Epidermal melanocyte (primary cell): ENCODE data around the gene ABCG4.
"Not testable (repeated sequence)": the region's sequence is repeated elsewhere in the genome, so short reads cannot be mapped to it uniquely, and the experiment has no call there.

Experiments used
- DNase-seq: peaks from one replicate; pipeline ENCODE4 v3.0.0; 2011; ENCODE audit warnings: low spot score; ENCODE audit not compliant: insufficient read length

Gene ABCG4

DNA sequence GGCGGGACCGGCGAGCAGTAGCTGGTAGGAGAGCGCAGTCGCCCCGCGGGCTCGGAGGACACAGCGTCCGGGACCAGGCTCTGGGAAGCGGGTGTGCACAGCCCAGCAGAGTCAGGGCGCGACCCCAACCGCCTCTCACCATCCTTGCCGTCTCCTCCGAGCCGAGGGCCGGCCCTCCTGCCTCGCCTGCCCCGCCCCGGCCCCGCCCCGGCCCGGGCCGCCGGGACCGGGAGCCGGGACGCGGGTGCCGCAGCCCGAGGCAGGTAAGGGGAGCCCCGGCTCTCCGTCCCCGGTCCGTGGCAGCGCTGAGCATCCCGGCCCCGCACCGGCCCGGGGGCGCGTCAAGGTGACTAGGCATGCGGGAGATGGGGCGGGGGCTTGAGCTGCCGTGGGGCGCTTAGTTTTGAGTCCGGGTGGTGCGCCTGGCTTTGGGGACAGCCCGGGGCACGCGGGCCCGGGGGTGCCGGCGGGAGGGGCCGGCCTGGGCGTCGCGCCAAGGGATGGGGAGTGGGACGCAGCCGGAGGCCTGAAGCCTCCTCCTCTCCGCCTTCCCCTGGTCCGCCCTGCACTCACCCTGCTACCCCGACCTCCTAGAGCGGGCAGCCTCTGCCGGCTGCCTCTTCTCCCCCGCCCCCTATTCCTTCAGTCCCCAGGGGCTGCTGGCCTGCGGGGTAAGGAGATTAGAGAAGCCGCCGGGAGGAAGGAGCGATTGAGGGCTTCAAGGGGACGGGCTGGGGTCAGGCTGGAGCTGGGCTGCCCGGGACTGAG, at the start of gene ABCG4:
TSS of gene ABCG4 (plus strand) at position 35 of the 768 bp plus-strand sequence. CDS start 914 bp downstream, outside the sequence.
- no peak for DNase-seq

DNA sequence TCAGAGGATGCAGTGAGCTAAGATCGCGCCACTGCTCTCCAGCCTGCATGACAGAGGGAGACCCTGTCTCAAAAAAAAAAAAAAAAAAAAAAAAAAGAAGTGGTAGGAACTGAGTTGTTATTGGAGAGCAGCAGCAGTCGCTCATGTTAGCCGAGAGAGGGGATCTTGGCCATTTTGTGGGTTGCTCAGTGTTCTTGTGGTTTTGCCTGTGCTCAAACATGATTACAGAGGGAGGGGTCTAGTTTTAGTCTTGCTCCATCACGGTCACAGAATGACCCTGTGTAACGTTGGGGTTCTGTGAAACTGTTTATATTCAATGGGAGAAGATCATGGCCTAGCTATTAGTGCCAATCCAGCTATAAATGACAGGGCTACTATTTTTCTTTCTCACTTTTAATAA, 49.1 kb upstream of the ABCG4 start:
- DNase-seq: no peak

DNA sequence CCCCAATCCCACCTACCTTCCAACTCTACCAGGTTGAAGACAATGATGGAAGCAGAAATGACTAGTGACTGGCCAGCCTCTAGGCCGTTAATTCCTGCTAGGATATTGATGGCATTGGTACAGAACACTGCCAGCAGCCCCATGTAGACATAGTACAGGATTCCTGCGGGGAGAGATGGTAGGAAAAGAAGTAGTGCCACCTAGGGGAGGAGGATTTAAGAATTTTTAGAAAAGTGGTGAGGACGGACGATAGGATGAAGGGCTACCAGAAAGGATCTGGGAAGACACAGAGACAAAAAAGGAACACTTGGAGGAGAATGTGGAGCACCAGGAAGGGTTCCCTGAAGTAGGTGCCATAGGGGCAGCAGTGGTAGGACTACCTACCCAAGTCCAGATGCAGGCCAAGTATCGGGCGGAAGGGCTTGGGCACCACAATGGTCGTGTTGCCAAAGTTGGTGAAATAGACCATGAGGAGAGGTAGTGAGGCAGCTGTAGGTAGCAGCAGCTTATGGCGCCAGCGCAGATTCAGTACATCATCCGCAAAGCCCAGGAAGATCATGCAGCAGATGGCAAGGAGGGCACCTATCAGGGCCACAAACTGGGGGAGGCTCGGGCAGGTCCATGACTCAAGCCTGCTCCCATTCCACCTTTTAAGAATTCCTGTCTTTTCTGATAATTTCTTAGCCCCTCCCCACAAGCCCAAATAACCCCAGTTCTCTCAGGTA, 48.4 kb upstream of the ABCG4 start:
- DNase-seq: no peak

DNA sequence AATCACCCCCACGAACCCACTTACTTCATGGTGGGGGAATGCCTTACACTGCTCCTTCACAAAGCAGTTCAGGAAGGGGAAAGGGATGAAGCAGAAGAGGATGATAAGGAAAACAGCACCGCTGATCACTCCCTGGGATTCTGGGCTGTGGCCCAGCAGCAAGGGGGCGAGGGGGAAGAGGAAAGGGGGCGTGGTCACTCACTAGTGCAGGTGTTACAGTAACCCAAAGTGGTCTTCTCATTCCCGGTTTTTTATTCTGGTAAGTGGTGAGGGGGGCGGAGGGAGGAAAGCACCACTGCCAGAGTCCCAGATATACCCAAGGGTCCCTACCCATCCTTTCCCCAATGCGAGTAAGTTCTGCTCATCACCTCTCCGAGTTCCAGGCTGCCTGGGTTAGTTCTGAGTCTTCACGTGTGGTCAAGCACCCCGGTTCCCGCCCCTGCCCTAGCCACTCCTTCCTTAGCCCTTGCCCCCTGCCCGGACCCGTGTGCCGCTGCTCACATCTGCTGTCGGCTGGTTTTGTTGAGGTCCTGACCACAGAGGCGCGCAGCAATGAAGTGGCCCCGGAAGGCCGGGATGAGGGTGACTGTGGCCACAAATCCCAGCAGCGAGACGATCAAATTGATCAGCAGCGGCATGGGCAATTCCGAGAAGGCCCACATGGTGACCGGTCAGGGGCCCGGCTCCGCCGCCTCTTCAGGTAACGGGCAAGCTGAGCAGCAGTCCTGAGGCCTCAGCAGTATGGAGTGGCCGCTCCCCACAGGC, 47.7 kb upstream of the ABCG4 start:
- DNase-seq: no peak

DNA sequence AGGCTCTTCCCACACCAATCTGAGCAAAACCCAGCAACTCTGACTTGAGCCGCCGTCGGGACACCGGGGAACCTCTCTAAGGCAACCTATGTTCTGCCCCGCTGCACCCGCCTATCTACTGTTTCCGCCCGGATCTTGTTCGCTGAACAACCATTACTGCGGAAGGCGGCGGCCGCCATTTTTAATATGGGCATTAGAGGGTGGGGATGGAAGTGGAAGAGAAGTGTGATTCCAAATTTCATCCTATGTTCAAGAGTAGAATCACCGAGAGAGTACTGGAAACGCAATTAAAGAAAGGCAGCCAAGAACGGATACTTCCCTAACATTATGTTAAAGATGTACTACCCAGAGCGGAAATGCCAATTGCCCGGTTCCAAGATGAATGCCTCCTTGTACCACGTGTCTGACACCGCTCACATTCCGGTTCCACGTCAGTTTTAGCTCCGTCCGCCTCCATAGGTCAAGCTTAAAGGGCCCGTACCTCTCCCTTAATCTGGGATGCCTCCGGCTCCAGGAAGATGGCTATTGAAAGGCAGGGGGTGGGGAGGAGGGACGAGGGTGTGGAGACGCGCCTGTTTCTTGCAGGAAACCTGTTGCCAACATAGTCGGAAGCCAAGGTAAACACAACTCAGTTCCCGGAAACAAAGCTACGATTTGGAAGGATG, 47.0 kb upstream of the ABCG4 start, which contains the start of gene DPAGT1:
TSS of gene DPAGT1 (minus strand) at position 95 of the 665 bp plus-strand sequence. CDS start 198 bp downstream, outside the sequence.
- DNase-seq: peak; percentile 92

DNA sequence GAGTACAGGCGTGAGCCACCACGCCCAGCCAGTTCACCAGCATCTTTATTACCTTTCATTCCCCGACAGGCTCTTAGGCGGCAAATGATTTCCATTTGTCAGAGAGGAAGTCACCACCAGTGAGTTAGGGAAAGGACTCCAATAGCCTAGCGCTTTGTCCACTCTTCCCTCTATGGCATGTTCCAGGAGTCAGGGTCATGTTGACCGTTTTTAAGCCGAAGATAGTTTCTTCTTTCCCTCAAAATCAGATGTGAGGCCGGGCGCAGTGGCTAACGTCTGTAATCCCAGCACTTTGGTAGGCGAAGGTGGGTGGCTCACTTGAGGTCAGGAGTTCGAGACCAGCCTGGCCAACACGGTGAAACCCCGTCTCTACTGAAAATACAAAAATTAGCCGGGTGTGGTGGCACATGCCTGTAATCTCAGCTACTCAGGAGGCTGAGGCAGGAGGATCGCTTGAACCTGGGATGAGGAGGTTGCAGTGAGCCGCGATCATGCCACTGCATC, 45.6 kb upstream of the ABCG4 start:
- not testable (repeated sequence) for DNase-seq

DNA sequence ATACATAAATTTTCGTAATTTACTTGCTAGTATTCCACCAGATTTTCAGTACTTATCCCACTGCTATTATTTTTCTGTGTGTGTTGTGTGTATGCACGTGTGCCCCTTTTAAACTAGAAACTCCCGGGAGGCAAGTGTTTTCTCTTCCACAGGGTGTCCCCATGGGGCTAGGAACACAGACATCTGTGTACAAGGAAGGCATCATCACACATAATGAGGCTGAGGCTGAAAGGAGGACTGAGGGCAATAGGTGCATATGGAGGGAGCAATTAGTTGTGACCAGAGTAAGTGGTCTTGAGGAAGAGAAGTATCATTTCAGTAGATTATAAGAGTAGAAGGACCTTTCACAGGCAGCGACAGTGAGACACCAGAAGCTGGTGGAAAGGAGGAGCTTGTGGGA, 45.1 kb upstream of the ABCG4 start:
- no peak for DNase-seq

DNA sequence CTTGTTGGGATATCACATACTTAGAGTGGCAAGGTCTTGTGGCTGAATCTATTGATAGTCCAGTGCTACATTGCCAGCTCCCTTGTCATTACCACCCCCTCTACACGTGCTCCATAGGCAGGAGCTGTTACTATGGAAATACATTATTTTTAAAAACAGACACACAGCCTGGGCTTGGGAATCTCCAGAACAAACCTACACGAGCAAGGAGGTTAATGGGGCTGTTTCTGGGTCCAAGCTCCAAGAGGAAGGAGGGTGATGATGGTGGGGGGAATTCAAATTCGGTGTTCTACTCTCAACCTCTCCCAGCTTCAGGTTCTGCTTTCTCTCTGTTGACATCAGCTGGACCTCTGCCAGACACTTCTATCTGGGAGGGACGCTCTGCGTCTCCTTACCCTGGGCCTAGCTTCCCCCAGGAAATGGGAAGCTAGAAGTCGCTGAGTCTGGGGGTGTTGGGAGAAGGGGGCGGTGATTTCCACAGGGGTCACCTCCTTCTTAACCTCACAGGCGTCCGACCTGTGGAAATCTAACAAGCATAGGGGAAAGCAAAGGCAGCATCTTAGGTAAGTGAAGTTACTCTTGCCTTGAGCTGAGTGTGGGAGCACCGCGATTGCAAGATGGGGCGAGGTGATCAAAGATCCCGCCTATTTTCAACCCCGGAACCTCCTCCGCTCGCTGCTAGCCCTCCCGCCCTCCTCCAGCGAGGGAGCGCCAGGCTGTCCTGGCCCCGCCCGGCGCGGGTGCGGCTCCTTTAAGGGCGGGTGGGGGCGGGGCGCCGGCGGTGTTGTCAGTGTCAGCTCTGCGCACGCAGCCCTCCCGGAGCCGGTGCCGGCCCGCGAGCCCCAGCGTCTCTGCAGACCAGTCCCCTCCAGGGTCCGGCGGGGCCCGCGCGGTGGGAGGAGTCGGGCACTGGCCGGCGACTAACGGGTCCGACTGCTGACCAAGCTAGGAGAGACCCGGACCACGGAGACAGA, 42.0 kb upstream of the ABCG4 start, which contains the start of gene C2CD2L:
TSS of gene C2CD2L (plus strand) at position 781 of the 974 bp plus-strand sequence. CDS start 398 bp downstream, outside the sequence.
- peak; percentile 94 for DNase-seq

DNA sequence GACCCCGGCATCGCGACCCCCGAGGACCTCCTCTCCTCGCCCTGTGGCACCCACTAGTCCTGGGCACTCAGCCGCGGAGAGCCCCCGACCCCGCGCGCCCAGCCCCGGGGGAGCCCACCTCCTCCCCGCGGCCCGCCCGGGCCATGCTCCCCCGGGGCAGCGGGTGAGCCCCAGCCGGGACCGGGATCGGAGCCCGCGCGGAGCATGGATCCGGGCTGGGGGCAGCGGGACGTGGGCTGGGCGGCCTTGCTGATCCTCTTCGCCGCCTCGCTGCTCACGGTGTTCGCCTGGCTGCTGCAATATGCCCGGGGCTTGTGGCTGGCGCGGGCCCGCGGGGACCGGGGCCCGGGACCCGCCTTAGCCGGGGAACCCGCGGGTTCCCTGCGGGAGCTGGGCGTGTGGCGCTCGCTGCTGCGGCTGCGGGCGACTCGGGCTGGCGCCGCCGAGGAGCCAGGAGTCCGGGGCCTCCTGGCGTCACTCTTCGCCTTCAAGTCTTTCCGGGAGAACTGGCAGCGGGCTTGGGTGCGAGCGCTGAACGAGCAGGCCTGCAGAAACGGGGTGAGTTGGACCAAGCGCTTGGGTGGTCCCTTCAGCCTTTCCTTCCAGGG, 41.2 kb upstream of the ABCG4 start:
- DNase-seq: no peak

DNA sequence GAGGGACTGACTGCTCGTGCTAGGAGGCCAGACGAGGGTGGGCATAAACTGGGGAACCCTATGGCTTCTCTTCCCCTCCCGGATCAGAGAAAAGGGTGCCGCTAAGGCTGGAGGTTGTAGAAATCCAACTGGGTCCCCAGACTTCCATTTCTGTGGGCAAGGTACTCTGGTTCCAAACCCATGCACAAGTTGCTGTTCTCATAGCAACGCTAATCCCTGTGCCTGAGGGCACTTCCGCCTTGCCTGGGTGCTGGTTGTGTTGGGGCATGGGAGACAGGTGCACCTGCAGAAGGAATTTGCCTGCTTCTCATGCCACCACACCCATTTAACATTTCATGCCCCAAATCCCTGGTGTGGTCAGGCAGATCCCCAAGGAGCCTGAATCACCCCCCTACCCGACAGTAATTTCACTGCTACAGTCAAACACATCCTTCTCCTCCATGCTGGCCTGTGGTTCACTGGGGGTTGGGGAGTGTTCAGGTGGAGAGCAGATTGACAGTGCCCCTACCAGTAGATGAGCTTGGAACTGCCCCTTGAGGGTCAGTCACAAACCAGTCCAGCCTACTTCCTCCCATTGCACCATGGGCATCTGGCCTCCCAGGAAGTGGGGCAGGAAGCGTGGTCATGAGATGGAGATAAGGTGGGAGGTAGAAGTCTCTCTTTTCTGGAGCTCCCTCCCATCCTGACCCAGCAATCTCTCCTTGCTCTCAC, 40.6 kb upstream of the ABCG4 start:
- DNase-seq: no peak

DNA sequence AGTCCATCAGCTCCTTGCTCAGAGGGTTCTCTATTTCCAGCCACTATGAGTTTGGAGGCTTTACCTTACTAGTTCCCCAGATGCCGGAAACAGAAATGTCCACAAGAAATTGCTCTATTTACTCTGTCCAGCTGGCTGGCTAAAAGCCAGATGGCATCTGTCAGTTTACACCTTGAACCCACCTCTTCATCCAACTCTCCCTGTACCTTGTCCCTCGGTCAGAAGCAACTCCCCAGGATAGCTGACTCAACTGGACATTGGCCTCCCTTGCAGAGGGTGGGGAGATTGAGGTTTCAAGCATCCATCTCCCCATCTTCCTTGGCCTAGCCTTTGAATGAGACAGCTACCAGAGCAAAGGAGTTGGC, 40.0 kb upstream of the ABCG4 start:
- no peak for DNase-seq

DNA sequence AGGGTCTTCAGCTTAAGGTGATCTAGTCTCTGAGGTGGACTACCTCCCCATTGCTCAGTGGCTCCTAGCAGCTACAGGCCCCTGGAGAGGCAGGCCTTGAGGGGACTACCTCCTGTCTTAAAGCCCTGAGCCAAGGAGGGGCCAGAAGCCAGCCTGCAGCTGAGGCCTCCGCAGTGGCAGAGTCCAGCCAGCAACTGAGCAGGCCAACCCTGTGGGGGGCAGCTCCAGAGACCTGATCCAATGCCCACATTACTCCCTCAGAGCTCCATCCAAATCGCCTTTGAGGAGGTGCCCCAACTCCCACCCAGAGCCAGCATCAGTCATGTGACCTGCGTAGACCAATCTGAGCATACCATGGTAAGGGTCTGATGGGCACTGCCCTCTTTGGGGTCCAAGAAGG, 39.0 kb upstream of the ABCG4 start:
- no peak for DNase-seq

DNA sequence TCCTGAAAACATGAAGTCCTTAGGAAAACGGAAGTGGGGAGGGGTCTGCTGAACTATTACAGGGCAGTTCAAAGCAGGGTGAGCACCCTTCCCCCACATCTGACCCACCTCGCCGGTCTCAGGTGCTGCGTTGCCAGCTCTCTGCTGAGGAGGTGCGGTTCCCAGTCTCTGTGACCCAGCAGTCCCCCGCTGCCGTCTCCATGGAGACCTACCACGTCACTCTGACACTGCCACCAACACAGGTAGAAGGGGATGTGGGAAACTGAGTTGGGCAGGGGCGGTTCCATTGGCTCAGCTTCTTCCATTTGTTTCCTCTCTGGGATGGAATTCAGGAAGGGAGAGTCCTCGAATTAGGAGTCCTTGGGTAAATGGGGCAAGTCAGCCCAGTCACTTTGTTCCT, 38.4 kb upstream of the ABCG4 start:
- no peak for DNase-seq

DNA sequence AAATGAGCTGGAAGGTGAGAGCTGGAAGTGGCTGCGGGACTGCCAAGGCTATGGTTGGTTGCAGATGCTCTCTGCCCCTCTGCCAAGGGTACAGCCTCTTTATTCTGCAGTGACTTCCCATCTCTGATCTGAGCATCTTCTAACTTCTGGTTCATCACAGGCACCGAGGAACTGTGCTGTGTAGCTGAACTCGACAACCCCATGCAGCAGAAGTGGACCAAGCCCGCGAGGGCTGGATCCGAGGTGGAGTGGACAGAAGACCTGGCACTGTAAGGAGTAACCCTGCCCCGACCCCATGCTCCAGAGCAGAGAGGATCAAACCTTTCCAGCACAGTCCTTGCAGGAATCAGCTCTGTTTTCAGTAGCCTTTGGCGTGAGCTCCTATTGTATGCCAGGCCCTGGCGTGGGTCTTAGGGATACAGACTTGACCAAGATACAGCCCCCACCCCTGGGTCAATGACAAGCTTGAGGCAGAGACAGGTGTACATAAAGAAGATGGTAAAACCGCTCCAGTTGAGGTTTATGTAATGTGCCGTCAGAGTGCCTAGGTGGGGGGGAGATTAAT, 37.4 kb upstream of the ABCG4 start:
- no peak for DNase-seq

DNA sequence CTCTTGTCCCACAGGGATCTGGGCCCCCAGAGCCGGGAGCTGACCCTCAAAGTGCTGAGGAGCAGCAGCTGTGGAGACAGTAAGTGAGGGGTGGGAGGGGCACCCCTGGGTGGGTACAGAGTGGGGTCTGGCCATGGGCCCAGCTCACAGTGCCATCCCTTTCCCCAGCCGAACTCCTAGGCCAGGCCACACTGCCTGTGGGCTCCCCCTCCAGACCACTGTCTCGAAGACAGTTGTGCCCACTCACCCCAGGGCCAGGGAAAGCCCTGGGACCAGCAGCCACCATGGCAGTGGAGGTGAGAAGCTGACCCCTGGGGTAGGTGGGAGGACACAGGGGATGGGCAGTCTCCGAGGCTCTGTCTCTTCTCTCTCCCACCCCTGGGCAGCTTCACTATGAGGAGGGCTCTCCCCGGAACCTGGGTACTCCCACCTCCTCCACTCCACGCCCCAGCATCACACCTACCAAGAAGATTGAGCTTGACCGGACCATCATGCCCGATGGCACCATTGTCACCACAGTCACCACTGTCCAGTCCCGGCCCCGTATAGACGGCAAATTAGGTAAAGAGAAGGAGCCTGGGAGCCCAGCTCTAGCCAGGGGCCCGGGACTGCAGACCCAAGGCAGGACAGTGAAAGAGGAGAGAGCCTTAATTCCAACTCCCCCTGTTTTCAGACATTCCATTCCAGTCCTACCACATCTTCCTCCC, 36.4 kb upstream of the ABCG4 start:
- DNase-seq: no peak

DNA sequence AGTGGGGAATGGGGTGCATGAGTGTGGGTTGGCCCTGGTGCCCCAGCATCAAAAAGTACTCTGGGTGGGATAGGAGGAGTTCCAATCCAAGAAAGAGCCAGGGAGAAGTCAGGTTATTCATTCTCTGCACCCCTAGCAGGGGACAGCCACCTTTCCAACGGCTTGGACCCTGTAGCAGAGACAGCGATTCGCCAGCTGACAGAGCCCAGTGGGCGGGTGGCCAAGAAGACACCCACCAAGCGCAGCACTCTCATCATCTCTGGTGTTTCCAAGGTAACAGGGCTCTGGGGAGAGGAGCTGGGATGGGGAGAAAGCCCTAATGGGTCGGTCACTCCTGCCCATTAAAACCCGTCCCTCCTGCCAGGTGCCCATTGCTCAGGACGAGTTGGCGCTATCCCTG, 35.1 kb upstream of the ABCG4 start:
- no peak for DNase-seq

DNA sequence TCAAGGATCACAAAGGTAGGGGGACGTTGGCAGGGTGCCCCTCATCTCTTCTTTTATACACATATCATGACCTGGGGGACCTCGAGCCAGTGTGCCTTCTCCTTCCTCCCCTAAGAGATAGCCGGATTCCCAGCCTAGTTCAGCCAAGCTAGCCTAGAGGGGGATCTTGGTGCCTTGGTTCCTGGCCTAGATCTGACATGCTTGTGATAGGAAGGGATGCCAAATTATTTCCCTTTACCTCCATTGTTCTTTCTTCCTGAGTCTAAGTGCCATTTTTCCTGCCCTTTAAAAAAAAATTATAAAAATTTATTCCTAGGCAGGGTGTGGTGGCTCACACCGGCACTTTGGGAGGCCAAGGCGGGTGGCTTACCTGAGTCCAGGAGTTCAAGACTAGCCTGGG, 34.5 kb upstream of the ABCG4 start:
- DNase-seq: no peak
